ENCODE measurements around the gene ZNF423. TPM values are rescaled to one million over a fixed set of nuclear protein-coding genes. Genes with fewer than 3 reads are reported as not detected.

ZNF423 gene
- total RNA-seq, 1 donor: 11.6 TPM

GRCh38 chr16:49600536-49600935 lies 255.4 kb downstream of the ZNF423 start:
- Histone ChIP-seq H3K4me1 (ENCODE audit: insufficient read depth, low read length) (peaks cover 15% of the 10 kb centered on the region), H3K27ac (ENCODE audit: low read depth, low read length) (no peak overlapping the region), H3K79me2 (ENCODE audit: insufficient read depth, low read length) (no peaks in the 10 kb centered on the region), H3K9me3 (ENCODE audit: low read depth, low read length) (no peaks in the 10 kb centered on the region), H3K36me3 (ENCODE audit: insufficient read depth, low read length) (no peaks in the 10 kb centered on the region), H3K4me2 (ENCODE audit: insufficient read depth, low read length) (no peak overlapping the region), H4K20me1 (ENCODE audit: insufficient read depth, low read length) (no peaks in the 10 kb centered on the region), H2AFZ (ENCODE audit: low read length) (no peak overlapping the region), H3K27me3 (ENCODE audit: insufficient read depth, low read length) (no peaks in the 10 kb centered on the region), H3K4me3 (ENCODE audit: insufficient read depth, low read length) (no peak overlapping the region)
- peak; percentile 21 for DNase-seq (ENCODE audit: insufficient read length, low spot score, missing footprints)
- no peak for TF ChIP-seq CTCF (IDR thresholded peaks at IDR 0.05; ENCODE audit: extremely low read depth, low read depth, low read length)

DNA sequence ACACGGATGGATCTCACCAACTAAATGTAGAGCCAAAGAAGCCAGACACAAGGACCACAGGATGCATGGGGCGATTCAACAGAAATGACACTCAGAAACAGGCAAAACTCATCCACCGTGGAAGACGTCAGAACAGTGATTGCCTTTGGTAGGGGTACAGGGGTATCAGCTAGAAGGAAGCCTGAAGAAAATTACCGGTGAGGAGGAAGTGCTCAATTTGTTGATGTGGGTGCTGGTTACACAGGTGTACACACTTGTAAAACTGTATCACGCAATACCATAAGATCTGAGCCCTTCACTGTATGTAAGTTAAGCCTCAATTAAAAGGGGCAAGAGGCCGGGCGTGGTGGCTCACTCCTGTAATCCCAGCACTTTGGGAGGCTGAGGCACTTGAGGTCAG lies 256.2 kb downstream of the ZNF423 start:
- Histone ChIP-seq H3K27ac (ENCODE audit: low read depth, low read length) (no peak overlapping the region), H3K4me1 (ENCODE audit: insufficient read depth, low read length) (peaks cover 15% of the 10 kb centered on the region), H3K4me3 (ENCODE audit: insufficient read depth, low read length) (no peak overlapping the region), H3K4me2 (ENCODE audit: insufficient read depth, low read length) (no peak overlapping the region), H3K9me3 (ENCODE audit: low read depth, low read length) (no peaks in the 10 kb centered on the region), H3K36me3 (ENCODE audit: insufficient read depth, low read length) (no peaks in the 10 kb centered on the region), H2AFZ (ENCODE audit: low read length) (no peak overlapping the region), H3K27me3 (ENCODE audit: insufficient read depth, low read length) (no peaks in the 10 kb centered on the region), H4K20me1 (ENCODE audit: insufficient read depth, low read length) (no peaks in the 10 kb centered on the region), H3K79me2 (ENCODE audit: insufficient read depth, low read length) (no peaks in the 10 kb centered on the region)
- TF ChIP-seq CTCF (IDR thresholded peaks at IDR 0.05; ENCODE audit: extremely low read depth, low read depth, low read length): no peak
- peak; percentile 71 for DNase-seq (ENCODE audit: insufficient read length, low spot score, missing footprints)

DNA sequence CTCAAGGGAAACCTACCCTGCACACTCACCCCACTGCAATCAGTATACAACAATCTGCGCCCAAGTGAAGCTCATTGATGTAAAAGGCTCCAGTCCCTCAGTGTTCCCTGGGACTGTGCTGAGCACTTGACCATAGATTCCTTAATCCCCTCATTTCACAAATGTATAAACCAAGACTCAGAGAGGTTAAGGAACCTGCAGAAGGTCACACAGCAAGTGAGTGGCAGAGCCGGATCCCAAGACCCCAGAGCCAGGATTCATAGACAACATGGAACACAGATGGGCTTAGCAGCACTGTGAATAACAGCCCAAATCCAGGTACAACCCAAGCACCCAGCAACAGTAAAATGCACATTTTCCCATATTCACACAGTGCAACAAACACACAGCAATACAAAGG lies 256.6 kb downstream of the ZNF423 start:
- Histone ChIP-seq H3K4me3 (ENCODE audit: insufficient read depth, low read length) (no peak overlapping the region), H3K27me3 (ENCODE audit: insufficient read depth, low read length) (no peaks in the 10 kb centered on the region), H3K27ac (ENCODE audit: low read depth, low read length) (no peak overlapping the region), H3K4me2 (ENCODE audit: insufficient read depth, low read length) (no peak overlapping the region), H3K36me3 (ENCODE audit: insufficient read depth, low read length) (no peaks in the 10 kb centered on the region), H3K4me1 (ENCODE audit: insufficient read depth, low read length) (peaks cover 15% of the 10 kb centered on the region), H2AFZ (ENCODE audit: low read length) (no peak overlapping the region), H3K9me3 (ENCODE audit: low read depth, low read length) (no peaks in the 10 kb centered on the region), H4K20me1 (ENCODE audit: insufficient read depth, low read length) (no peaks in the 10 kb centered on the region), H3K79me2 (ENCODE audit: insufficient read depth, low read length) (no peaks in the 10 kb centered on the region)
- TF ChIP-seq CTCF (IDR thresholded peaks at IDR 0.05; ENCODE audit: extremely low read depth, low read depth, low read length): no peak
- no peak for DNase-seq (ENCODE audit: insufficient read length, low spot score, missing footprints)

GRCh38 chr16:49598383-49599170 lies 257.3 kb downstream of the ZNF423 start:
- Histone ChIP-seq H3K4me1 (ENCODE audit: insufficient read depth, low read length) (peaks cover 15% of the 10 kb centered on the region), H3K36me3 (ENCODE audit: insufficient read depth, low read length) (no peaks in the 10 kb centered on the region), H3K4me3 (ENCODE audit: insufficient read depth, low read length) (no peak overlapping the region), H3K9me3 (ENCODE audit: low read depth, low read length) (no peaks in the 10 kb centered on the region), H3K4me2 (ENCODE audit: insufficient read depth, low read length) (no peak overlapping the region), H3K79me2 (ENCODE audit: insufficient read depth, low read length) (no peaks in the 10 kb centered on the region), H3K27ac (ENCODE audit: low read depth, low read length) (no peak overlapping the region), H3K27me3 (ENCODE audit: insufficient read depth, low read length) (no peaks in the 10 kb centered on the region), H4K20me1 (ENCODE audit: insufficient read depth, low read length) (no peaks in the 10 kb centered on the region), H2AFZ (ENCODE audit: low read length) (no peak overlapping the region)
- no peak for TF ChIP-seq CTCF (IDR thresholded peaks at IDR 0.05; ENCODE audit: extremely low read depth, low read depth, low read length)
- peak; percentile 19 for DNase-seq (ENCODE audit: insufficient read length, low spot score, missing footprints)
